Measurements from ENCODE around the gene NUBPL.

DNA sequence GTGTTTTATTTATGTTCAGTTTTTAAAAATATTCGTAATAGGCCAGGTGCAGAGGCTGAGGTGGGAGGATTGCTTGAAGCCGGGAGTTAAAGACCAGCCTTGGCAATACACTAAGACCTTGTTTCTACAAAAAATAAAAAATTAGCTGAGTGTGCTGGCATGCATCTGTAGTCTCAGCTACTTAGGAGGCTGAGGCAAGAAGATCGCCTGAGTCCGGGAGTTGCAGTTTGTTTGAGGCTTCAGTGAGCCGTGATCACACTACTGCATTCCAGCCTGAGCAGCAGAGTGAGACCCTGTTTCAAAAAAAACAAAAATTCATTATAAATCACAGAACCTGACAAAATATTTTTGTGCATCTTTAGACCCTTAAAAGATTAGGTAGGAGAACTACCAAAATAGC is 275.8 kb downstream of the NUBPL start:
- TF ChIP-seq, protein P1, sequence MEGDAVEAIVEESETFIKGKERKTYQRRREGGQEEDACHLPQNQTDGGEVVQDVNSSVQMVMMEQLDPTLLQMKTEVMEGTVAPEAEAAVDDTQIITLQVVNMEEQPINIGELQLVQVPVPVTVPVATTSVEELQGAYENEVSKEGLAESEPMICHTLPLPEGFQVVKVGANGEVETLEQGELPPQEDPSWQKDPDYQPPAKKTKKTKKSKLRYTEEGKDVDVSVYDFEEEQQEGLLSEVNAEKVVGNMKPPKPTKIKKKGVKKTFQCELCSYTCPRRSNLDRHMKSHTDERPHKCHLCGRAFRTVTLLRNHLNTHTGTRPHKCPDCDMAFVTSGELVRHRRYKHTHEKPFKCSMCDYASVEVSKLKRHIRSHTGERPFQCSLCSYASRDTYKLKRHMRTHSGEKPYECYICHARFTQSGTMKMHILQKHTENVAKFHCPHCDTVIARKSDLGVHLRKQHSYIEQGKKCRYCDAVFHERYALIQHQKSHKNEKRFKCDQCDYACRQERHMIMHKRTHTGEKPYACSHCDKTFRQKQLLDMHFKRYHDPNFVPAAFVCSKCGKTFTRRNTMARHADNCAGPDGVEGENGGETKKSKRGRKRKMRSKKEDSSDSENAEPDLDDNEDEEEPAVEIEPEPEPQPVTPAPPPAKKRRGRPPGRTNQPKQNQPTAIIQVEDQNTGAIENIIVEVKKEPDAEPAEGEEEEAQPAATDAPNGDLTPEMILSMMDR (IDR thresholded peaks at IDR 0.05; ENCODE audit: low read length) = no peak
- no peak for TF ChIP-seq EZH2 (optimal IDR thresholded peaks at IDR 0.05; ENCODE audit: low read depth, low read length)
- TF ChIP-seq EZH2phosphoT487 (IDR thresholded peaks at IDR 0.05; ENCODE audit: low read length) = no peak

All from MM.1S (cell line).